Sigmoid colon (tissue), 4 donors: ENCODE measurements around the gene BPIFB2.

Source experiments
- CTCF ChIP-seq, 4 experiments: fragments of 450-650 bp in 3 of 4; fragments of 200-600 bp in 1 of 4; IDR thresholded peaks; one replicate each; pipeline ENCODE4 v1.5.1; 2016 to 2019; ENCODE audit warnings: antibody characterized with exemption in 4 of 4, mild to moderate bottlenecking in 3 of 4, moderate library complexity in 2 of 4
- EP300 ChIP-seq, 4 donors: sonication (generic); formaldehyde crosslinking; IDR thresholded peaks; one replicate each; pipeline ENCODE4 v1.6.1; 2017; ENCODE audit warnings: antibody characterized with exemption in 4 of 4
- POLR2A ChIP-seq, 2 donors: fragments of 450-650 bp; IDR thresholded peaks; one replicate each; pipeline ENCODE4 v1.6.1; 2016; ENCODE audit warnings: antibody characterized with exemption in 2 of 2, mild to moderate bottlenecking in 2 of 2, moderate library complexity in 2 of 2

- TF ChIP-seq POLR2A (IDR thresholded peaks at IDR 0.05) (no peak), CTCF (IDR thresholded peaks at IDR 0.05) (no peak), EP300 (IDR thresholded peaks at IDR 0.05) (no peak)
Observed at GRCh38 chr20:32970115-32970972, 37.2 kb upstream of the BPIFB2 start.
